Fibroblast of lung (primary cell): ENCODE measurements around the gene ZSCAN4.

ENCODE experiments used
- CTCF ChIP-seq, 2 donors: IDR thresholded peaks in 1 of 2; conservative IDR thresholded peaks in 1 of 2; 1 replicate in 1 of 2; 2 replicates in 1 of 2; pipeline ENCODE4 v1.5.1; 2011 to 2012; ENCODE audit warnings: low read length in 2 of 2, control low read depth in 1 of 2, inconsistent platforms in 1 of 2, low read depth in 1 of 2, mild to moderate bottlenecking in 1 of 2
- EZH2 ChIP-seq: IDR thresholded peaks from 2 replicates; pipeline ENCODE4 v1.5.1; 2012; ENCODE audit warnings: low read length, control low read depth, mild to moderate bottlenecking; ENCODE audit errors: missing control alignments

- TF ChIP-seq EZH2 (no peak), CTCF (conservative IDR thresholded peaks at IDR 0.05 in 1 of 2, IDR thresholded peaks at IDR 0.05 in 1 of 2; ENCODE audit: low read depth in 1 of 2, low read length in 2 of 2) (no peak)
These were observed 3.4 kb upstream of the ZSCAN4 start for GRCh38 chr19:57665261-57665806.
